Limb (tissue), 2 donors: ENCODE data around the gene ING2.
A peak's percentile ranks its signal among the peaks of the same experiment; 100 is the strongest.
"Not testable (repeated sequence)": the region's sequence is repeated elsewhere in the genome, so short reads cannot be mapped to it uniquely, and the experiment has no call there.

Experiments
- DNase-seq, 2 donors: peaks; one replicate each; pipeline ENCODE4 v3.0.0-alpha.2; 2016; ENCODE audit errors: extremely low spot score in 2 of 2

ING2 gene

GRCh38 chr4:183504930-183505610 is at the start of gene ING2:
Gene ING2 (plus strand): TSS chr4:183505058. CDS start chr4:183505196, 138 bp downstream.
- peak in 1 of 2 donors; percentile 81 for DNase-seq

- no peak for DNase-seq
These were observed 49.2 kb upstream of the ING2 start for GRCh38 chr4:183455431-183456195.

- DNase-seq, result no peak
These were observed 46.9 kb upstream of the ING2 start for GRCh38 chr4:183458005-183458404.

GRCh38 chr4:183463903-183464619 is 40.8 kb upstream of the ING2 start:
- not testable (repeated sequence) for DNase-seq

- not testable (repeated sequence) for DNase-seq
These were observed 39.0 kb upstream of the ING2 start for GRCh38 chr4:183465879-183466278.

- no peak for DNase-seq
These were observed 37.6 kb upstream of the ING2 start for GRCh38 chr4:183467246-183467645.

- no peak for DNase-seq
These were observed 36.4 kb upstream of the ING2 start for GRCh38 chr4:183468210-183469095.

- DNase-seq, result no peak
These were observed 35.6 kb upstream of the ING2 start for GRCh38 chr4:183469285-183469684.

- DNase-seq, result no peak
These were observed 34.9 kb upstream of the ING2 start for GRCh38 chr4:183469936-183470335.

GRCh38 chr4:183470821-183471220 is 34.0 kb upstream of the ING2 start:
- DNase-seq, result no peak

GRCh38 chr4:183471946-183472708 is 32.7 kb upstream of the ING2 start:
- DNase-seq, result peak; percentile 72 to 90

GRCh38 chr4:183478123-183478522 is 26.7 kb upstream of the ING2 start:
- no peak for DNase-seq

- no peak for DNase-seq
These were observed 25.9 kb upstream of the ING2 start for GRCh38 chr4:183478926-183479325.

GRCh38 chr4:183482515-183483095 is 22.3 kb upstream of the ING2 start:
- not testable (repeated sequence) for DNase-seq

GRCh38 chr4:183483997-183484396 is 20.9 kb upstream of the ING2 start:
- no peak for DNase-seq

- no peak for DNase-seq
These were observed 19.3 kb upstream of the ING2 start for GRCh38 chr4:183485411-183486160.

- no peak for DNase-seq
These were observed 12.1 kb upstream of the ING2 start for GRCh38 chr4:183492791-183493222.

GRCh38 chr4:183493246-183493645 is 11.6 kb upstream of the ING2 start:
- DNase-seq, result no peak

GRCh38 chr4:183495184-183495583 is 9.7 kb upstream of the ING2 start:
- no peak for DNase-seq
